ENCODE measurements around the gene COL4A1.
"Not testable (repeated sequence)": the region's sequence is repeated elsewhere in the genome, so short reads cannot be mapped to it uniquely, and the experiment has no call there.

The COL4A1 gene

GRCh38 chr13:110313733-110314132 lies 6.8 kb upstream of the COL4A1 start:
- H3K4me3 ChIP-seq (ENCODE audit: low read length); DNase-seq; H3K4me2 ChIP-seq (ENCODE audit: low read length); H3K79me2 ChIP-seq (ENCODE audit: control insufficient read depth, insufficient read depth, low read length); H3K4ac ChIP-seq (ENCODE audit: low read depth, low read length); H3K36me3 ChIP-seq (ENCODE audit: control insufficient read depth, insufficient read depth, low read length); H3K56ac ChIP-seq (ENCODE audit: low read length); H4K8ac ChIP-seq (ENCODE audit: low read depth, low read length); H4K5ac ChIP-seq (ENCODE audit: low read length); H2AK5ac ChIP-seq (ENCODE audit: low read length); H2BK5ac ChIP-seq (ENCODE audit: low read length); H3K27ac ChIP-seq (ENCODE audit: low read depth, low read length); H3K18ac ChIP-seq (ENCODE audit: low read length); H3K4me1 ChIP-seq (ENCODE audit: control insufficient read depth, low read depth, low read length); H2BK120ac ChIP-seq (ENCODE audit: low read depth, low read length); H3K9ac ChIP-seq (ENCODE audit: low read length); H3K27me3 ChIP-seq (ENCODE audit: insufficient read depth, low read length, poor library complexity); H2BK15ac ChIP-seq (replicated peaks; ENCODE audit: low read depth); H3K23ac ChIP-seq (ENCODE audit: low read length): not testable (repeated sequence)
- peaks cover 18% of the 10 kb centered on the region for H3K79me1 ChIP-seq (ENCODE audit: low read length)
- no CpG with 5 or more reads among the region's 16 CpGs for WGBS (ENCODE audit: extremely low coverage, insufficient coverage, low lambda C conversion rate)

GRCh38 chr13:110313261-110313660 lies 6.3 kb upstream of the COL4A1 start:
- H2AK5ac ChIP-seq (ENCODE audit: low read length); H2BK5ac ChIP-seq (ENCODE audit: low read length); H4K5ac ChIP-seq (ENCODE audit: low read length); H3K27ac ChIP-seq (ENCODE audit: low read depth, low read length); H3K36me3 ChIP-seq (ENCODE audit: control insufficient read depth, insufficient read depth, low read length); H3K23ac ChIP-seq (ENCODE audit: low read length); H3K27me3 ChIP-seq (ENCODE audit: insufficient read depth, low read length, poor library complexity); H2BK120ac ChIP-seq (ENCODE audit: low read depth, low read length); H3K4me1 ChIP-seq (ENCODE audit: control insufficient read depth, low read depth, low read length); H3K4me3 ChIP-seq (ENCODE audit: low read length); H3K9ac ChIP-seq (ENCODE audit: low read length); H3K79me2 ChIP-seq (ENCODE audit: control insufficient read depth, insufficient read depth, low read length); DNase-seq; H2BK15ac ChIP-seq (replicated peaks; ENCODE audit: low read depth); H4K8ac ChIP-seq (ENCODE audit: low read depth, low read length); H3K4ac ChIP-seq (ENCODE audit: low read depth, low read length); H3K56ac ChIP-seq (ENCODE audit: low read length); H3K4me2 ChIP-seq (ENCODE audit: low read length); H3K18ac ChIP-seq (ENCODE audit: low read length): not testable (repeated sequence)
- no CpG with 5 or more reads among the region's 29 CpGs for WGBS (ENCODE audit: extremely low coverage, insufficient coverage, low lambda C conversion rate)
- H3K79me1 ChIP-seq (ENCODE audit: low read length), result peaks cover 16% of the 10 kb centered on the region

- Histone ChIP-seq H3K27ac (ENCODE audit: low read depth, low read length) (no peak overlapping the region), H2BK5ac (ENCODE audit: low read length) (no peak overlapping the region), H2AK5ac (ENCODE audit: low read length) (no peak overlapping the region), H3K4ac (ENCODE audit: low read depth, low read length) (no peak overlapping the region), H2BK120ac (ENCODE audit: low read depth, low read length) (no peak overlapping the region), H4K5ac (ENCODE audit: low read length) (no peak overlapping the region), H3K4me2 (ENCODE audit: low read length) (no peak overlapping the region), H3K79me1 (ENCODE audit: low read length) (peaks cover 16% of the 10 kb centered on the region), H3K23ac (ENCODE audit: low read length) (no peak overlapping the region), H4K8ac (ENCODE audit: low read depth, low read length) (no peak overlapping the region), H3K79me2 (ENCODE audit: control insufficient read depth, insufficient read depth, low read length) (no peaks in the 10 kb centered on the region), H2BK15ac (replicated peaks; ENCODE audit: low read depth) (no peak overlapping the region), H3K27me3 (ENCODE audit: insufficient read depth, low read length, poor library complexity) (no peaks in the 10 kb centered on the region), H3K9ac (ENCODE audit: low read length) (no peak overlapping the region), H3K18ac (ENCODE audit: low read length) (no peak overlapping the region), H3K56ac (ENCODE audit: low read length) (no peak overlapping the region), H3K36me3 (ENCODE audit: control insufficient read depth, insufficient read depth, low read length) (peaks cover 1% of the 10 kb centered on the region), H3K4me1 (ENCODE audit: control insufficient read depth, low read depth, low read length) (no peaks in the 10 kb centered on the region), H3K4me3 (ENCODE audit: low read length) (no peak overlapping the region)
- DNase-seq, result peak; percentile 52
- WGBS (ENCODE audit: extremely low coverage, insufficient coverage, low lambda C conversion rate), result no CpG with 5 or more reads among the region's 4 CpGs
These were observed 5.5 kb upstream of the COL4A1 start for GRCh38 chr13:110312339-110313031.

- no peak overlapping the region for H3K56ac ChIP-seq (ENCODE audit: low read length)
- H2BK15ac ChIP-seq (replicated peaks; ENCODE audit: low read depth), result no peak overlapping the region
- WGBS (ENCODE audit: extremely low coverage, insufficient coverage, low lambda C conversion rate), result no CpG with 5 or more reads among the region's 30 CpGs
- H3K4me3 ChIP-seq (ENCODE audit: low read length), result no peak overlapping the region
- H4K5ac ChIP-seq (ENCODE audit: low read length), result no peak overlapping the region
- H4K8ac ChIP-seq (ENCODE audit: low read depth, low read length), result no peak overlapping the region
- no peak for DNase-seq
- no peak overlapping the region for H2BK5ac ChIP-seq (ENCODE audit: low read length)
- peaks cover 10% of the 10 kb centered on the region for H3K79me1 ChIP-seq (ENCODE audit: low read length)
- H2AK5ac ChIP-seq (ENCODE audit: low read length), result no peak overlapping the region
- no peak overlapping the region for H3K4ac ChIP-seq (ENCODE audit: low read depth, low read length)
- peaks cover 1% of the 10 kb centered on the region for H3K36me3 ChIP-seq (ENCODE audit: control insufficient read depth, insufficient read depth, low read length)
- H3K23ac ChIP-seq (ENCODE audit: low read length), result no peak overlapping the region
- peak overlapping the region; percentile 22 for H3K9ac ChIP-seq (ENCODE audit: low read length)
- H3K4me2 ChIP-seq (ENCODE audit: low read length), result no peak overlapping the region
- no peaks in the 10 kb centered on the region for H3K4me1 ChIP-seq (ENCODE audit: control insufficient read depth, low read depth, low read length)
- no peaks in the 10 kb centered on the region for H3K79me2 ChIP-seq (ENCODE audit: control insufficient read depth, insufficient read depth, low read length)
- no peak overlapping the region for H2BK120ac ChIP-seq (ENCODE audit: low read depth, low read length)
- peak overlapping the region; percentile 36 for H3K27ac ChIP-seq (ENCODE audit: low read depth, low read length)
- H3K27me3 ChIP-seq (ENCODE audit: insufficient read depth, low read length, poor library complexity), result no peaks in the 10 kb centered on the region
- no peak overlapping the region for H3K18ac ChIP-seq (ENCODE audit: low read length)
These were observed 4.7 kb upstream of the COL4A1 start for GRCh38 chr13:110311443-110312338.

GRCh38 chr13:110310541-110311442 lies 3.8 kb upstream of the COL4A1 start:
- no peak overlapping the region for H3K56ac ChIP-seq (ENCODE audit: low read length)
- peaks cover 2% of the 10 kb centered on the region for H3K79me2 ChIP-seq (ENCODE audit: control insufficient read depth, insufficient read depth, low read length)
- H3K4me2 ChIP-seq (ENCODE audit: low read length), result no peak overlapping the region
- no peaks in the 10 kb centered on the region for H3K36me3 ChIP-seq (ENCODE audit: control insufficient read depth, insufficient read depth, low read length)
- H3K4ac ChIP-seq (ENCODE audit: low read depth, low read length), result no peak overlapping the region
- H2BK120ac ChIP-seq (ENCODE audit: low read depth, low read length), result no peak overlapping the region
- H2BK5ac ChIP-seq (ENCODE audit: low read length), result no peak overlapping the region
- H3K23ac ChIP-seq (ENCODE audit: low read length), result no peak overlapping the region
- H3K27me3 ChIP-seq (ENCODE audit: insufficient read depth, low read length, poor library complexity), result no peaks in the 10 kb centered on the region
- no peak overlapping the region for H4K8ac ChIP-seq (ENCODE audit: low read depth, low read length)
- WGBS (ENCODE audit: extremely low coverage, insufficient coverage, low lambda C conversion rate), result no CpG with 5 or more reads among the region's 14 CpGs
- H3K18ac ChIP-seq (ENCODE audit: low read length), result no peak overlapping the region
- H3K27ac ChIP-seq (ENCODE audit: low read depth, low read length), result no peak overlapping the region
- no peak overlapping the region for H4K5ac ChIP-seq (ENCODE audit: low read length)
- no peak overlapping the region for H3K9ac ChIP-seq (ENCODE audit: low read length)
- no peak for DNase-seq
- H3K4me1 ChIP-seq (ENCODE audit: control insufficient read depth, low read depth, low read length), result no peaks in the 10 kb centered on the region
- no peak overlapping the region for H2AK5ac ChIP-seq (ENCODE audit: low read length)
- peaks cover 9% of the 10 kb centered on the region for H3K79me1 ChIP-seq (ENCODE audit: low read length)
- H2BK15ac ChIP-seq (replicated peaks; ENCODE audit: low read depth), result no peak overlapping the region
- no peak overlapping the region for H3K4me3 ChIP-seq (ENCODE audit: low read length)
